ENCODE data around the gene LSAMP. TPM values are rescaled to one million over a fixed set of nuclear protein-coding genes. Genes with fewer than 3 reads are reported as not detected.

The LSAMP gene
- total and polyA plus RNA-seq, 2 of the 13 experiments (the other 11 are each of a cell fraction or from before 2014, with no cell fraction given): not detected

- TF ChIP-seq ZSCAN9 (CRISPR knock-in tag; IDR thresholded peaks at IDR 0.05; ENCODE audit: borderline replicate concordance): no peak
- TF ChIP-seq ZNF24 (IDR thresholded peaks at IDR 0.05): 0 out of 2 replicates have a peak, but pooled peaks have one; percentile 47
- no peak for TF ChIP-seq ZFP91 (CRISPR knock-in tag; IDR thresholded peaks at IDR 0.05; ENCODE audit: borderline replicate concordance)
- TF ChIP-seq GTF2F1 (IDR thresholded peaks at IDR 0.05; ENCODE audit: low read length): no peak
- TF ChIP-seq ZNF281 (CRISPR knock-in tag; IDR thresholded peaks at IDR 0.05; ENCODE audit: borderline replicate concordance): no peak
- no peak for TF ChIP-seq MED13 (CRISPR knock-in tag; IDR thresholded peaks at IDR 0.05)
- TF ChIP-seq SIN3A (IDR thresholded peaks at IDR 0.05; ENCODE audit: borderline replicate concordance, low read depth, low read length): no peak
- peak in 1 of 2 experiments; percentile 68; a peak in 2 of 4 replicates for TF ChIP-seq KLF16 (CRISPR knock-in tag; IDR thresholded peaks at IDR 0.05)
- TF ChIP-seq SMC3 (IDR thresholded peaks at IDR 0.05; ENCODE audit: low read length): peak; percentile 97
- TF ChIP-seq ZFP62 (CRISPR knock-in tag; IDR thresholded peaks at IDR 0.05): no peak
- TF ChIP-seq NR2F6 (IDR thresholded peaks at IDR 0.05): no peak
- TF ChIP-seq NR2F6 (CRISPR knock-in tag; IDR thresholded peaks at IDR 0.05): 0 out of 2 replicates have a peak, but pooled peaks have one; percentile 23
- TF ChIP-seq KDM1A (CRISPR knock-in tag; IDR thresholded peaks at IDR 0.05): no peak
- TF ChIP-seq MXD4 (CRISPR knock-in tag; IDR thresholded peaks at IDR 0.05): no peak
- TF ChIP-seq MEIS2 (CRISPR knock-in tag; IDR thresholded peaks at IDR 0.05): no peak
- TF ChIP-seq CCAR2 (optimal IDR thresholded peaks at IDR 0.05; ENCODE audit: low read depth, low read length): no peak
- no peak for TF ChIP-seq CREB3 (CRISPR knock-in tag; IDR thresholded peaks at IDR 0.05)
- peak; percentile 23; the same call in 1 of the 2 replicates for TF ChIP-seq CEBPG (CRISPR knock-in tag; IDR thresholded peaks at IDR 0.05)
- no peak for TF ChIP-seq ZXDC (CRISPR knock-in tag; IDR thresholded peaks at IDR 0.05)
- TF ChIP-seq ZMYM2 (CRISPR knock-in tag; IDR thresholded peaks at IDR 0.05): no peak
- peak; percentile 95 for TF ChIP-seq ZBTB33 (CRISPR knock-in tag; IDR thresholded peaks at IDR 0.05)
- TF ChIP-seq ZSCAN29 (CRISPR knock-in tag; conservative IDR thresholded peaks at IDR 0.05): no peak
Observed at GRCh38 chr3:115819785-115820384, 625.4 kb downstream of the LSAMP start (continued).

All from HepG2 (cell line).